ENCODE measurements around the gene CSPG4. TPM values are rescaled to one million over a fixed set of nuclear protein-coding genes. Genes with fewer than 3 reads are reported as not detected.

The CSPG4 gene
- total and polyA plus RNA-seq, 10 of the 15 experiments (the other 5 are each of a cell fraction or from before 2014, with no cell fraction given): 0.02 to 2.2 (median 0.76) TPM

DNA sequence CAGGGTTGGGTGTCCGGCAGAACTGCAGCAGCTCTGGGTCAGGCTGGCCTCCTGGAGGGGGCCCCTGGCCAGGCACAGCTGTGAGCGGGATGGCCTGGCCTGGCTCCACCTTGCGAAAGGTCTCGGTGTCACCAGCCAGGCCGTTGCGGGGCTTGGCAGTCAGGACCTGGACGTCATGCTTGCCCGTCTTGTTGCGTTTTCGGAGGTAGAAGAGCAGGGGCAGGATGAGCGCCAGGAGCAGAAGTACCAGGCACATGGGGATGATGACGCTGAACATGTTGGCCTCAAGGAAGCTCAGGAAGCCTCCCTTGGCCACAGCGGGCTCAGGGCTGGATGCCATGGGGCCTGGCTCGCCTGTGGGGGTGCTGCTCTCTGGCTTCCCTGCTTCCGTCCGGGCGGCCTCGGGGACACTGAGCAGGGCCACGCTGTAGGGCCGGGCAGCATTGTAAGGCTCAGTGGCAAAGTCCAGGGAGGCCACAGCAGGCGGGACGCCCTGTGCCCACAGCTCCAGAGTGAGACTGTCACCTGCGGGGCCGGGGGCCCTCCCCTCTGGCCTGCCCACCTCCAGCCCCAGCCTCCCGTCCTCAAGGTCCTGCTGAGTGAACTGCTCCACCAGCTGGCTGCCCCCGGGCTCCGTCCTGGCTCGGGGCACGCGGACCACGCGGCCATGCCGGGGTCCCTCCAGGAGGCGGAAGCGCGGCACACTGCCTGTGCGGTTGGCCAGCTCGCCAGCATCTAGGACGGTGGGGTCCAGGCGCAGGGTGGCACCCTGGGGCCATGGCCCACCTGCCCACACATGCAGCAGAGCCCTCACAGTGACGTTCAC, 36.9 kb downstream of the CSPG4 start:
- no peak for TF ChIP-seq EGR1 (IDR thresholded peaks at IDR 0.05; ENCODE audit: borderline replicate concordance in 1 of 2, low read depth in 2 of 2, low read length in 2 of 2)
- TF ChIP-seq TCF3 (IDR thresholded peaks at IDR 0.05; ENCODE audit: borderline replicate concordance, insufficient read depth, low read depth, low read length): no peak
- no peak for TF ChIP-seq ASH2L (IDR thresholded peaks at IDR 0.05; ENCODE audit: borderline replicate concordance, low read depth)
- TF ChIP-seq ELK1 (IDR thresholded peaks at IDR 0.05; ENCODE audit: low read depth, low read length): no peak
- no peak for TF ChIP-seq BRCA1 (IDR thresholded peaks at IDR 0.05; ENCODE audit: low read depth, low read length)
- no peak for TF ChIP-seq BMI1 (IDR thresholded peaks at IDR 0.05; ENCODE audit: borderline replicate concordance)
- in situ Hi-C loops (cut with MboI): no loop called here
- Histone ChIP-seq H3K4me3 (no peak overlapping the region), H3K9ac (ENCODE audit: control insufficient read depth, insufficient read depth, low read length) (no peak overlapping the region), H3K36me3 (ENCODE audit: control insufficient read depth in 2 of 2, insufficient read depth in 2 of 2, low read length in 1 of 2) (no peaks in the 10 kb centered on the region), H3K4me2 (ENCODE audit: control insufficient read depth, insufficient read depth) (no peak overlapping the region), H4K20me1 (ENCODE audit: control insufficient read depth, insufficient read depth) (no peaks in the 10 kb centered on the region), H3K27ac (ENCODE audit: control insufficient read depth, insufficient read depth) (no peak overlapping the region), H3K4me1 (ENCODE audit: control insufficient read depth, insufficient read depth, low read length) (no peaks in the 10 kb centered on the region), H3K27me3 (replicated peaks in 1 of 2; ENCODE audit: control insufficient read depth in 2 of 2, insufficient read depth in 2 of 2, low read length in 1 of 2) (peaks cover 0 to 3% of the 10 kb centered on the region in 2 experiments; a peak in 3 of 4 replicates), H3K79me2 (ENCODE audit: control insufficient read depth, insufficient read depth, low read length) (no peaks in the 10 kb centered on the region), H3K9me3 (replicated peaks; ENCODE audit: control insufficient read depth, insufficient read depth, low read length) (no peaks in the 10 kb centered on the region), H2AFZ (ENCODE audit: control insufficient read depth, low read depth, low read length) (no peak overlapping the region)
- ATAC-seq: no peak
- no peak for FAIRE-seq
- SMC1A ChIA-PET (ENCODE audit: uncharacterized antibody, unreplicated experiment): interaction anchor here (0.6 to 0.9 kb wide), 2 partner anchors 224 to 308 kb away, joined by 3 read pairs; no protein-coding TSS in a partner anchor
- no peak for DNase-seq (ENCODE audit: low read depth, low spot score)
- CTCF ChIA-PET: no interaction called here
- WGBS (ENCODE audit: insufficient coverage, insufficient replicate concordance, low lambda C conversion rate, missing lambda C conversion rate): 67% methylated on average over 37 of the region's 41 CpGs
- RAD21 ChIA-PET (ENCODE audit: unreplicated experiment): interaction anchor here (0.6 kb wide), 1 partner anchor 81 kb away, joined by 3 read pairs; no protein-coding TSS in a partner anchor
- BruUV-seq (replicated peaks): no TSS peak
- intact Hi-C loops (cut with micrococcal nuclease; ENCODE audit: unreplicated experiment): no loop called here
- POLR2A ChIA-PET: interaction anchor here (1.5 kb wide), 1 partner anchor 15 kb away, joined by 3 read pairs; no protein-coding TSS in a partner anchor
